Retinal pigment epithelial cell (primary cell): ENCODE results near the gene NUB1.

ENCODE experiments used
- DNase-seq: peaks from one replicate; pipeline ENCODE4 v3.0.0-alpha.2; 2010; ENCODE audit warnings: low read depth
- H3K4me3 ChIP-seq: 2 replicates; pipeline ENCODE4 v1.5.1; 2011; ENCODE audit warnings: mild to moderate bottlenecking, low read length, control low read depth, moderate library complexity
- TF ChIP-seq, protein P1 (sequence below): conservative IDR thresholded peaks from 2 replicates; pipeline ENCODE4 v1.5.1; 2011; ENCODE audit warnings: low read depth, low read length, control low read depth, inconsistent platforms

The NUB1 gene

DNA sequence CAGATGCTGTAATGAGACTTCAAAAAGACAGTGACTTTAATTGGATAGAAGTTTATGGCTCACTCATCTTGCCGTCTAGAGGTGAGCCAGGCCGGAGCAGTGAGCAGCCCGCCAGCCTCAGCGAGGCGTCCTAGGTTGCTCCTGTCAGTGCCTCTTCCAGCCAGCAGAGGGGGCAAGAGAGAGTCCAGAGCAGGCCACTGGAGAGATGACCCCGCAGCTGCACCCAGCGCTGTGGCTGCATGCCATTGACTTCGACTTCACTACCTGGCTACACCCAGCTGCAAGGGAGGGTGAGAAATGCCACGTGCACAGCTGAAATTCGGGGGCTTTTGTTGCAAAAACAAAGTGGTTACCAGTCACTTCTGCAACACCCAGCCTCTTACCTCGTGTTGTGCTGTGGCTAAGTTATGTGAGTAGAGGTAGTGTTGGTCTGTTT, 26.5 kb downstream of the NUB1 start:
- TF ChIP-seq, protein P1, sequence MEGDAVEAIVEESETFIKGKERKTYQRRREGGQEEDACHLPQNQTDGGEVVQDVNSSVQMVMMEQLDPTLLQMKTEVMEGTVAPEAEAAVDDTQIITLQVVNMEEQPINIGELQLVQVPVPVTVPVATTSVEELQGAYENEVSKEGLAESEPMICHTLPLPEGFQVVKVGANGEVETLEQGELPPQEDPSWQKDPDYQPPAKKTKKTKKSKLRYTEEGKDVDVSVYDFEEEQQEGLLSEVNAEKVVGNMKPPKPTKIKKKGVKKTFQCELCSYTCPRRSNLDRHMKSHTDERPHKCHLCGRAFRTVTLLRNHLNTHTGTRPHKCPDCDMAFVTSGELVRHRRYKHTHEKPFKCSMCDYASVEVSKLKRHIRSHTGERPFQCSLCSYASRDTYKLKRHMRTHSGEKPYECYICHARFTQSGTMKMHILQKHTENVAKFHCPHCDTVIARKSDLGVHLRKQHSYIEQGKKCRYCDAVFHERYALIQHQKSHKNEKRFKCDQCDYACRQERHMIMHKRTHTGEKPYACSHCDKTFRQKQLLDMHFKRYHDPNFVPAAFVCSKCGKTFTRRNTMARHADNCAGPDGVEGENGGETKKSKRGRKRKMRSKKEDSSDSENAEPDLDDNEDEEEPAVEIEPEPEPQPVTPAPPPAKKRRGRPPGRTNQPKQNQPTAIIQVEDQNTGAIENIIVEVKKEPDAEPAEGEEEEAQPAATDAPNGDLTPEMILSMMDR = peak; percentile 96
- H3K4me3 ChIP-seq = no peak overlapping the region

DNA sequence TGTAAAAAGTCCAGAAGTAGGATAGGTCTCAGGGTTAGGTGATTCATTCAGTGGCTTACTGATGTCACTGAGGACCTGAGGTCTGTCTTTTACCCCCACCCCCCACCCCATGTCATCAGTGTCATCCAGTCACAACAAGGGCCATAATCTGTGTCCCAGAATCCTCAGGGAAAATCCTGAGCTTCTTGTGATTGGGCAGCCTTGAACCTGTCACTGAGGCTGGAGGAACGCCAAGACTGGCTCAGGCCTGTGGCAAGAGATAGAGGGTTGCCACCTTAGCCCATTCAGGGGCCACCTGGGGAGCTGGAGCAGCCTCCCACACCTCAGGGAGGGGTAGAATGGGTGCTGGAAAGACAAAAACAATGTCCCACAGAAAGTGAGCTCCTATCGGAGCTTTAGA, 29.7 kb downstream of the NUB1 start:
- no peak for DNase-seq
- H3K4me3 ChIP-seq = no peak overlapping the region
- TF ChIP-seq, protein P1 = no peak

More for the DNA sequence above, 26.5 kb downstream of the NUB1 start:
- DNase-seq = peak; percentile 30

GRCh38 chr7:151372612-151373265, 31.1 kb downstream of the NUB1 start:
- no peak for DNase-seq
- TF ChIP-seq, protein P1 = no peak
- no peak overlapping the region for H3K4me3 ChIP-seq

DNA sequence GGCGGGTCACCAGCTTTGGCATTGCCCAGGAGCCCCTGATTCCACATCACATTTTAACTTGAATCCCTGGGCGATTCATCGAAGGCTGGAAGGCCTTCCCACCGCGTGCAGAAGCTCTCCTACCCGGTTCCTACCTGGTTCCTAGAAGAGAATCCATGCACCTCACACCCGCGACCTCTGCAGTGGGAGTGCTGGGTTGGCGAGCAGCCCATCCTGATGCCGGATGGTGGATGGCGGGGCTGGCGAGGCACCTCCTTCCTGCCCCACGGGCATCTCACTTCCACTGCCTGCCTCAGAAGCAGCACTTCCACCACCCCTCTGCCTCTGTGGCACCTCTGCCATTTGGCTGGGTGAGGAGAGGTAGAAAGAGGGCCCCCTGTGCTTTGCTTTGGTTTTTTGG, 32.0 kb downstream of the NUB1 start:
- no peak for DNase-seq
- TF ChIP-seq, protein P1 = no peak
- no peak overlapping the region for H3K4me3 ChIP-seq

- no peak overlapping the region for H3K4me3 ChIP-seq
- TF ChIP-seq, protein P1 = no peak
- DNase-seq = no peak
These were observed 32.5 kb downstream of the NUB1 start for GRCh38 chr7:151374139-151374538.

DNA sequence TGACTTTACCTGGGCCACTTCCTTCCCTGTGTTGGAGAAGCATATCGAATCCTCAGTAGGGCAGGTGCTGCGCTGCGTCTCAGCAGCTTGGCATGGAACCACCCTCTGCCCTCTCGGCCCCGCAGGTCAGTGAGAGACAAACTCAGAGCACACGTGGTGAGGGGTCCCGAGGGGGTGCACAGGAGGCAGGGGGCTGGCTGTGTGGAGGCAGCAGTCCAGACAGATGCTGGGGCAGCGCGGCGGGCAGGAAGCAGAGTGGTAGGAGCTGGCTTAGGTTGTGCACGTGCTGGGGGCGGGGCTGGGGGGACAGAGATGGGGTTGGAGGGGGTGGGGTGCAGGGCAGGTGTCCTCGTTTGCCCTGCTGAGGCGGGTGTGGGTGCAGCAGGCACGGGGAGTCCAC, 33.1 kb downstream of the NUB1 start:
- TF ChIP-seq, protein P1 = no peak
- no peak for DNase-seq
- H3K4me3 ChIP-seq = no peak overlapping the region

- DNase-seq = no peak
- TF ChIP-seq, protein P1 = no peak
- H3K4me3 ChIP-seq = no peak overlapping the region
These were observed 34.1 kb downstream of the NUB1 start for GRCh38 chr7:151375530-151376217.
